Panc1 (cell line): ENCODE results near the gene SPPL2C.

ENCODE experiments used
- POLR2AphosphoS5 ChIP-seq: IDR thresholded peaks from 2 replicates; pipeline ENCODE4 v1.6.1; 2012; ENCODE audit warnings: mild to moderate bottlenecking, low read depth, low read length, moderate library complexity
- SIN3A ChIP-seq: IDR thresholded peaks from 2 replicates; pipeline ENCODE4 v1.6.1; 2012; ENCODE audit warnings: low read depth, mild to moderate bottlenecking, low read length, moderate library complexity, borderline replicate concordance; ENCODE audit not compliant: insufficient read depth
- TCF7L2 ChIP-seq: IDR thresholded peaks from 2 replicates; pipeline ENCODE4 v1.6.1; 2011; ENCODE audit warnings: mild to moderate bottlenecking, low read depth, low read length, inconsistent platforms
- TF ChIP-seq, protein P1 (sequence below): fragments of 450-650 bp; IDR thresholded peaks from 2 replicates; pipeline ENCODE4 v1.5.1; 2017; ENCODE audit warnings: mild to moderate bottlenecking
- TF ChIP-seq, protein P2 (sequence below), 2 experiments: IDR thresholded peaks; 2 replicates each; pipeline ENCODE4 v1.6.1; 2011 to 2012; ENCODE audit warnings: low read depth in 2 of 2, control low read depth in 1 of 2, low read length in 1 of 2, mild to moderate bottlenecking in 1 of 2, moderate library complexity in 1 of 2; ENCODE audit not compliant: insufficient read depth in 1 of 2

DNA sequence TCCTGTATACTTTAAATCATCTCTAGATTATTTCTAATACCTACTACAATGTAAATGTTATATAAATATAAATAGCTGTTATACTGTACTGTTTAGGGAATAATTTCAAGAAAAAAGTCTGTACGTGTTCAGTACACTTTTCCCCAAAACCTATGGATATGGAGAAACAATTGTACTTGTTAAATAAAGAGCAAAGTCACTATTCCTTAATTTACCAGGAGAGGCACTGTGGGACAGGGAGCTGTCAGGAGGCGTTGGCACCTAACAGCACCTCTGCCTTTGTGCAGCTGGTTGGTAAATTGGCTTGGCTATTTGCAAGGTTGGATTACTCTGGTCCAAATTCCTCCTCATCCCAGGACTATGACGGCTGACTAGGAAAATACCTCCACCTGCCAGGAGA, 32.6 kb upstream of the SPPL2C start:
- TF ChIP-seq, protein P1, sequence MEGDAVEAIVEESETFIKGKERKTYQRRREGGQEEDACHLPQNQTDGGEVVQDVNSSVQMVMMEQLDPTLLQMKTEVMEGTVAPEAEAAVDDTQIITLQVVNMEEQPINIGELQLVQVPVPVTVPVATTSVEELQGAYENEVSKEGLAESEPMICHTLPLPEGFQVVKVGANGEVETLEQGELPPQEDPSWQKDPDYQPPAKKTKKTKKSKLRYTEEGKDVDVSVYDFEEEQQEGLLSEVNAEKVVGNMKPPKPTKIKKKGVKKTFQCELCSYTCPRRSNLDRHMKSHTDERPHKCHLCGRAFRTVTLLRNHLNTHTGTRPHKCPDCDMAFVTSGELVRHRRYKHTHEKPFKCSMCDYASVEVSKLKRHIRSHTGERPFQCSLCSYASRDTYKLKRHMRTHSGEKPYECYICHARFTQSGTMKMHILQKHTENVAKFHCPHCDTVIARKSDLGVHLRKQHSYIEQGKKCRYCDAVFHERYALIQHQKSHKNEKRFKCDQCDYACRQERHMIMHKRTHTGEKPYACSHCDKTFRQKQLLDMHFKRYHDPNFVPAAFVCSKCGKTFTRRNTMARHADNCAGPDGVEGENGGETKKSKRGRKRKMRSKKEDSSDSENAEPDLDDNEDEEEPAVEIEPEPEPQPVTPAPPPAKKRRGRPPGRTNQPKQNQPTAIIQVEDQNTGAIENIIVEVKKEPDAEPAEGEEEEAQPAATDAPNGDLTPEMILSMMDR, result no peak
- TF ChIP-seq, protein P2, sequence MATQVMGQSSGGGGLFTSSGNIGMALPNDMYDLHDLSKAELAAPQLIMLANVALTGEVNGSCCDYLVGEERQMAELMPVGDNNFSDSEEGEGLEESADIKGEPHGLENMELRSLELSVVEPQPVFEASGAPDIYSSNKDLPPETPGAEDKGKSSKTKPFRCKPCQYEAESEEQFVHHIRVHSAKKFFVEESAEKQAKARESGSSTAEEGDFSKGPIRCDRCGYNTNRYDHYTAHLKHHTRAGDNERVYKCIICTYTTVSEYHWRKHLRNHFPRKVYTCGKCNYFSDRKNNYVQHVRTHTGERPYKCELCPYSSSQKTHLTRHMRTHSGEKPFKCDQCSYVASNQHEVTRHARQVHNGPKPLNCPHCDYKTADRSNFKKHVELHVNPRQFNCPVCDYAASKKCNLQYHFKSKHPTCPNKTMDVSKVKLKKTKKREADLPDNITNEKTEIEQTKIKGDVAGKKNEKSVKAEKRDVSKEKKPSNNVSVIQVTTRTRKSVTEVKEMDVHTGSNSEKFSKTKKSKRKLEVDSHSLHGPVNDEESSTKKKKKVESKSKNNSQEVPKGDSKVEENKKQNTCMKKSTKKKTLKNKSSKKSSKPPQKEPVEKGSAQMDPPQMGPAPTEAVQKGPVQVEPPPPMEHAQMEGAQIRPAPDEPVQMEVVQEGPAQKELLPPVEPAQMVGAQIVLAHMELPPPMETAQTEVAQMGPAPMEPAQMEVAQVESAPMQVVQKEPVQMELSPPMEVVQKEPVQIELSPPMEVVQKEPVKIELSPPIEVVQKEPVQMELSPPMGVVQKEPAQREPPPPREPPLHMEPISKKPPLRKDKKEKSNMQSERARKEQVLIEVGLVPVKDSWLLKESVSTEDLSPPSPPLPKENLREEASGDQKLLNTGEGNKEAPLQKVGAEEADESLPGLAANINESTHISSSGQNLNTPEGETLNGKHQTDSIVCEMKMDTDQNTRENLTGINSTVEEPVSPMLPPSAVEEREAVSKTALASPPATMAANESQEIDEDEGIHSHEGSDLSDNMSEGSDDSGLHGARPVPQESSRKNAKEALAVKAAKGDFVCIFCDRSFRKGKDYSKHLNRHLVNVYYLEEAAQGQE (IDR thresholded peaks at IDR 0.05; ENCODE audit: insufficient read depth in 1 of 2, low read depth in 2 of 2, low read length in 1 of 2), result no peak
- TF ChIP-seq SIN3A (no peak), POLR2AphosphoS5 (no peak), TCF7L2 (no peak)
